Stimulated activated memory B cell treated with anti-CD40 and anti-IgM and Interleukin-4, amounts not matched to agents 10 μg/mL and 1 μg/mL and 100 μg/mL, for 72 hours (primary cell): ENCODE results near the gene INPP5A.
"Not testable (repeated sequence)": the region's sequence is repeated elsewhere in the genome, so short reads cannot be mapped to it uniquely, and the experiment has no call there.

Experiments used
- ATAC-seq: fragments of 150-1000 bp; cut with Tn5 transposase; 2 replicates; pipeline ENCODE4 v1.10.0; 2021
- H3K27ac Mint-ChIP-seq: one replicate; pipeline ENCODE4 v1.8.0; 2022; ENCODE audit warnings: mild to moderate bottlenecking, mixed read lengths
- H3K27me3 Mint-ChIP-seq: one replicate; pipeline ENCODE4 v1.8.0; 2022; ENCODE audit warnings: mixed read lengths
- H3K36me3 Mint-ChIP-seq: one replicate; pipeline ENCODE4 v1.8.0; 2022; ENCODE audit warnings: mixed read lengths
- H3K4me1 Mint-ChIP-seq: one replicate; pipeline ENCODE4 v1.8.0; 2022; ENCODE audit warnings: mixed read lengths
- H3K4me3 Mint-ChIP-seq: one replicate; pipeline ENCODE4 v1.8.0; 2022; ENCODE audit warnings: mild to moderate bottlenecking, moderate library complexity, mixed read lengths
- H3K9me3 Mint-ChIP-seq: one replicate; pipeline ENCODE4 v1.8.0; 2022; ENCODE audit warnings: mixed read lengths

The INPP5A gene

GRCh38 chr10:132763545-132763944, 226.0 kb downstream of the INPP5A start:
- Mint-ChIP-seq H3K4me1 (peaks cover 8% of the 10 kb centered on the region), H3K27ac (no peak overlapping the region), H3K36me3 (peaks cover 69% of the 10 kb centered on the region), H3K9me3 (no peaks in the 10 kb centered on the region), H3K27me3 (no peaks in the 10 kb centered on the region), H3K4me3 (no peak overlapping the region)
- ATAC-seq: no peak

DNA sequence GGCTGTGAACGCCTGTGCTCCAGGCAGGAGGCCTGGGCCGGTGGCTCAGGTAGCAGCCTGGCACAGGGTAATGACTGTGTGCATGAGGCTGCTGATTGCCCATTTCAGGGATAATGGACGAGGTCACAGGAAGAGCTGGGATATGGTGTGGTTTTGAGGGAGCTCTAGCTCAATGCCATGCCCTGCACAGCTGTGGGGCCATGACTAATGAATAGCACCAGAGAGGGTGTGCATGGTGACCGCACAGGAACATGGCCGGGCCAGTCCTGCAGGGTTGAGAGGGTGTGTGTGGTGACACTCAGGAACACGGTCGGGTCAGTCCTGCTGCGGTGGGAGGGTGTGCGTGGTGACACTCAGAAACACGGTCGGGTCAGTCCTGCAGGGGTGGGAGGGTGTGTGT, 226.5 kb downstream of the INPP5A start:
- H3K27me3 Mint-ChIP-seq: no peaks in the 10 kb centered on the region
- no peaks in the 10 kb centered on the region for H3K9me3 Mint-ChIP-seq
- no peak overlapping the region for H3K27ac Mint-ChIP-seq
- peaks cover 8% of the 10 kb centered on the region for H3K4me1 Mint-ChIP-seq
- no peak for ATAC-seq
- H3K36me3 Mint-ChIP-seq: peaks cover 75% of the 10 kb centered on the region
- H3K4me3 Mint-ChIP-seq: no peak overlapping the region

GRCh38 chr10:132765435-132765834, 227.8 kb downstream of the INPP5A start:
- Mint-ChIP-seq H3K4me1 (peaks cover 8% of the 10 kb centered on the region), H3K27ac (no peak overlapping the region), H3K36me3 (peaks cover 74% of the 10 kb centered on the region)

GRCh38 chr10:132766291-132766690, 228.7 kb downstream of the INPP5A start:
- Mint-ChIP-seq H3K4me3 (no peak overlapping the region), H3K4me1 (peaks cover 8% of the 10 kb centered on the region), H3K36me3 (peaks cover 74% of the 10 kb centered on the region), H3K9me3 (no peaks in the 10 kb centered on the region), H3K27ac (no peak overlapping the region), H3K27me3 (no peaks in the 10 kb centered on the region)
- ATAC-seq: no peak

More at GRCh38 chr10:132765435-132765834, 227.8 kb downstream of the INPP5A start:
- H3K27me3 Mint-ChIP-seq: no peaks in the 10 kb centered on the region
- H3K4me3 Mint-ChIP-seq: no peak overlapping the region
- ATAC-seq: no peak
- H3K9me3 Mint-ChIP-seq: no peaks in the 10 kb centered on the region

- no peaks in the 10 kb centered on the region for H3K27me3 Mint-ChIP-seq
- H3K4me1 Mint-ChIP-seq: no peaks in the 10 kb centered on the region
- no peak overlapping the region for H3K27ac Mint-ChIP-seq
- H3K36me3 Mint-ChIP-seq: peaks cover 68% of the 10 kb centered on the region
- no peaks in the 10 kb centered on the region for H3K9me3 Mint-ChIP-seq
- H3K4me3 Mint-ChIP-seq: no peak overlapping the region
- ATAC-seq: no peak
Observed at GRCh38 chr10:132768346-132769248, 231.0 kb downstream of the INPP5A start.

DNA sequence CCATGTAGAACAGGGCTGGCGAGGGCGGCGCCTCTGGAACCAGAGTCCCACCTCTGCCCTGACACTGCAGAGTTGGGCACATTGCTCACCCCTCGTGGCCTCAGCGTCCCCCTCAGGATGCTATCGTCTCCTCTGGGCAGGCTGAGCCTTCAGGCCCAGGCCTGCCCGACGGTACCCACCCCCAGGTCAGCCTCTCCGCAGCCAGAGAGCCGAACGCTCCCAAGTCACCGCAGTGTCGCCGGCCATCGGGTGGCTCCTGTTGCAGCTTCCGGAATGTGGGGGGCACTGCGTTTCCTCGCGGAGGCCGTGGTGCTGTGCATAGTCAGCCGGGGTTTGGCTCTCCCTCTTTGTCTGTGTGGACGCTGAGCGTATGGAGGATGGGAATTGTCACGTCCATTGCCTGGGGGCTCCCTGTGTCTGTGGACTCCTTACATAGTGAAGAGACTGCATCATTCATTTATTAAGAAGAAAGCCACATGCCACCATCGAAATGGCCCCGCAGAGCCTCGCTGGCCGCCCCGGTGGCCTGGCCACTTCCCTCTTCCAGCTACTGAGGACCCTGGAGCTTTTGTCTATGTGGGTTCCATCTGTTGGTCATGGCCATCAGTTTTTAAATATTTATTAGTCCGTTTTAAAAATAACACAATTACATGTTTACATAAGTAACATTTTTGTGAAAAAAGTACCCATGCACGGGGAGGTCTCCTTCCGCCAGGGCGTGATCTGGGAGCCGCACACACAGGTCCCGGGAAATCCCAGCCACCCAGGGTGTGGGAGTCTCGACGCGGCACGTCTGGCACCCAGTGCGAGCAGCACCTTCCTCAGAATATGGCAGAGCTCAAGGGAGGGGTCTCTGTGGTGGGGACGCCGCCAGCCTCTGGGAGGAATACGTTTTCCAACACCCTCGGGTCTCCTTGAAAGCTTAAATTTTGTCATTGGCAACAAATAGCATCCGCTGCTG, 232.8 kb downstream of the INPP5A start:
- Mint-ChIP-seq H3K9me3 (no peaks in the 10 kb centered on the region), H3K27ac (no peak overlapping the region), H3K4me1 (no peaks in the 10 kb centered on the region)

DNA sequence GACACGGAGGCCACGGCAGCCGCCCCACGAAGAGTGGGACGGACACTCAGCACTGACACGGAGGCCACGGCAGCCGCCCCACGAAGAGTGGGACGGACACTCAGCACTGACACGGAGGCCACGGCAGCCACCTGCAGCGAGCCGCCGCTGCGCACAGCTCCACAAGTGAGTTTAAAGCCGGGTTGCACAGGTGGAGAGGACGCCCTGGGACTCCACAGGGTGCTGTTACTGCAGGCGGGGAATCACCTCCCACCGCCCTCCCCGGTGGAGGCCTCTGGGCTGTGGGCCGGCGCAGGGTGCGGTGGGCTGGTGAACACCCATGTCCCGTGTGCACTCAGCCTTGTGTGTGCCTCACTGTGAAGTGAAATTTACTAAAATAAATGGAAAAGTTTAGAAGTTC, 235.2 kb downstream of the INPP5A start:
- not testable (repeated sequence) for H3K27ac Mint-ChIP-seq, ATAC-seq, H3K27me3 Mint-ChIP-seq, H3K9me3 Mint-ChIP-seq, H3K4me1 Mint-ChIP-seq, H3K4me3 Mint-ChIP-seq
- H3K36me3 Mint-ChIP-seq: peaks cover 66% of the 10 kb centered on the region

More for the DNA sequence above, 232.8 kb downstream of the INPP5A start:
- Mint-ChIP-seq H3K4me3 (no peak overlapping the region), H3K27me3 (no peaks in the 10 kb centered on the region), H3K36me3 (peaks cover 65% of the 10 kb centered on the region)
- ATAC-seq: no peak

DNA sequence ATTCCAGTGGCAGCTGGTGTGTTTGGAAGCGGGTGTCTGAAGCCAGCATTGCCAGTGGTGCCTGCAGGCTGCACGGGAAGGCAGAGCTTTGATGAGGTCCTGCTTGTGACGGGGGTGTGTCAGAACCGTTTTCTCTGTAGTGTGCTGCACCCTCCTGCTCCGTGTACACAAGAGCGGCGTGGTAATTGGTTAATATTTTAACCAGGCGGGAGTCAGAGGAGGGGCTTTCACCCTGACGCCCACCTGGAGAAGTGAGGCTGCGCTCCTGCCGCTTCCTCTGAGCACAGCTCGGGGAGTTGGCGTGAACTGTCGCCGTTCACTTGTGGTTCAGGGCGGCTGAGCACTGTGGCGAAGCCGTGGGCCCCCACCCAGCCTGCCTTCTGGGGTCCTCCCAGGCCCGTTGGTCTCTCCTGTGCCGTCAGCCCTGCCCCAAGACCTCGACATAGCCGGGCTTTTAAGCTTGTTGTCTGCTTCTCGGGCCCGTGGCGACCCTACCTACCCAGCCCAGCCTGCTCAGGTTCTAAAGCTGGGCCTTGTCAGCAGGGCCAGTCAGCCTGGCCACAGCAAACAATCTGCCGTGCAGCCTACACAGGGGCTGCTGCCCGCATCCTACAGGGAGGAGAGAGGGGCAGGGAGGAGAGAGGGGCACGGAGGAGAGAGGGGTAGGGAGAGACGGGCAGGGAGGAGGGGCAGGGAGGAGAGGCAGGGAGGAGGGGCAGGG, 236.8 kb downstream of the INPP5A start:
- no peak overlapping the region for H3K27ac Mint-ChIP-seq
- H3K4me1 Mint-ChIP-seq: no peaks in the 10 kb centered on the region
- no peaks in the 10 kb centered on the region for H3K27me3 Mint-ChIP-seq
- H3K4me3 Mint-ChIP-seq: no peak overlapping the region
- ATAC-seq: peak; percentile 7
- H3K9me3 Mint-ChIP-seq: no peaks in the 10 kb centered on the region
- peaks cover 65% of the 10 kb centered on the region for H3K36me3 Mint-ChIP-seq

GRCh38 chr10:132774902-132775863, 237.6 kb downstream of the INPP5A start:
- no peak overlapping the region for H3K27ac Mint-ChIP-seq
- H3K9me3 Mint-ChIP-seq: no peaks in the 10 kb centered on the region
- H3K4me1 Mint-ChIP-seq: no peaks in the 10 kb centered on the region
- peak; percentile 34 for ATAC-seq
- no peak overlapping the region for H3K4me3 Mint-ChIP-seq
- no peaks in the 10 kb centered on the region for H3K27me3 Mint-ChIP-seq
- peaks cover 73% of the 10 kb centered on the region for H3K36me3 Mint-ChIP-seq

DNA sequence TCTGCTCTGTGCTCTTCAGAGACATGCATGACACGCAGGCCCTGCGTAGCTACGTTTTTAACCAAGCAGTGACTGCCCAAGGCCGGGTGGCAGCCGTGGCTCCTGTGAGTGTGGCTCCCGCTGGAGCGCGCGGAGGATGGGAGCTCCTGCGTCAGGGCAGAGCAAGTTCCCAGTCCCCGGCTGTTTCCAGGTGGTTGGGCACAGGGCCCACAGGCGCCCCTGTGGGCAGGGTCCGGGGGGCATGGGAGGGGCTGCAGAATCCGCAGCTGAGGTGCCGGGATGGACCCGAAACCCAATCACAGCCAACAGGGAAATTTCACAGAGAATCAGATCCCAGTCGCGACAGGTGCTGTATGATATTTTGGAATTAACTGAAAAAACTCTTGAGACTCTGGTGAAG, 238.6 kb downstream of the INPP5A start:
- H3K9me3 Mint-ChIP-seq: no peaks in the 10 kb centered on the region
- no peak for ATAC-seq
- H3K4me1 Mint-ChIP-seq: no peaks in the 10 kb centered on the region
- no peaks in the 10 kb centered on the region for H3K27me3 Mint-ChIP-seq
- no peak overlapping the region for H3K4me3 Mint-ChIP-seq
- peaks cover 73% of the 10 kb centered on the region for H3K36me3 Mint-ChIP-seq
- no peak overlapping the region for H3K27ac Mint-ChIP-seq

DNA sequence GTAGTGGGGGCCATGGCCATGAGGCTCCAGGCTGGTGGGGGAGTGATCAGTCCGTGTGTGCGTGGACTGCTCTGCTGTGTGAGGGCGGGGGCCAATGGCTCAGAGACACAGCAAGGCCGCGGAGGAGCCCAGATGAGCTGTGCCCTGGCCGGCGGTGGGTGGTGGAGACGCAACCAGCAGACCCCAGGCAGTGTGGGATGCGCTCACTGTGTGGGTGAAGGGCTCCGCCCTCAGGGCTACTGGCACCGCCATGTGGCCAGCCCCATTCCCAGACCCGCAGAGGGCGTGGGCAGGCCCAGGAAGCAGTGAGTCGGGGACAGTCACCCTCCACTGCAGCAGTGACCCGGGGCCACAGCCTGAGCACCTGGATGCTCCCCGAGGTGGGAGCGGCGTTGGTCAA, 239.2 kb downstream of the INPP5A start:
- H3K4me3 Mint-ChIP-seq: no peak overlapping the region
- H3K36me3 Mint-ChIP-seq: peaks cover 78% of the 10 kb centered on the region
- H3K27ac Mint-ChIP-seq: no peak overlapping the region
- no peaks in the 10 kb centered on the region for H3K27me3 Mint-ChIP-seq
- no peaks in the 10 kb centered on the region for H3K4me1 Mint-ChIP-seq
- no peak for ATAC-seq
- no peaks in the 10 kb centered on the region for H3K9me3 Mint-ChIP-seq

GRCh38 chr10:132777441-132777840, 239.9 kb downstream of the INPP5A start:
- Mint-ChIP-seq H3K9me3 (no peaks in the 10 kb centered on the region), H3K27me3 (no peaks in the 10 kb centered on the region), H3K27ac (no peak overlapping the region), H3K4me3 (no peak overlapping the region), H3K36me3 (peaks cover 84% of the 10 kb centered on the region), H3K4me1 (no peaks in the 10 kb centered on the region)
- ATAC-seq: peak; percentile 4

GRCh38 chr10:132779549-132780294, 242.1 kb downstream of the INPP5A start:
- Mint-ChIP-seq H3K36me3 (peaks cover 80% of the 10 kb centered on the region), H3K4me1 (no peaks in the 10 kb centered on the region), H3K4me3 (no peak overlapping the region), H3K9me3 (no peaks in the 10 kb centered on the region), H3K27me3 (no peaks in the 10 kb centered on the region), H3K27ac (no peak overlapping the region)
- no peak for ATAC-seq
